ENCODE data around the gene CTU1. TPM values are rescaled to one million over a fixed set of nuclear protein-coding genes. Genes with fewer than 3 reads are reported as not detected.

Gene CTU1
- total and polyA plus RNA-seq, 10 of the 15 experiments (the other 5 are each of a cell fraction or from before 2014, with no cell fraction given), result 0.02 to 10.5 (median 3.0) TPM; not detected in 1

DNA sequence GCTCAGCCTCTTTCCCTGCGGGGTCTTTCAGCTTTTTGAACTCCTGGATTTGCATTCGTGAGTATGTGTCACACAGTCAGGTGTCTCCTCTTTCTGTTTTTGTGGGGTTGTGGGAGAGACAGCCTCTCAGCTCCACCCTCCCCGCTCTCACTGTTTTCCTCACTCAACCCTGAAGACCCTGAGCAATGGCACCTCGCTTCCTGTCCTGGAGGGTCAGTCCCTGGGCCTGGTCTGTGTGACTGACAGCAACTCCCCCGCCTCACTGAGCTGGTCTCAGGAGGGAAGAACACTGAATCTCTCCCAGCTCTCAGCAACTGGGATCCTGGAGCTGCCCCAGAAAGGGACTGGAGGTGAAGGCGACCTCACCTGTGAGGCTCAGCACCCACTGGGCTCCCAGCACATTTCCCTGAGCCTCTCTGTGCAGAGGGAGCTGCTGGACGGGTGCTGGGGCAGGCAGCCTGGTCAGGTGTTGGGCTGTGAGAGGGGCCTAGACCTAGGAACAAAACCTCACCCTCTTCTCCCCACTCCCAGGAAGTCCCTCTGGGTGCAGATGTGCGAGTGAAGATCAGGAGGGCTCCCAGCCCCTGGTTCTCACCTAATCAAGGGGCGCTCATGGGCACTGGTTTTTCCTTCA lies 29.7 kb upstream of the CTU1 start:
- no peak overlapping the region for H2AFZ ChIP-seq (ENCODE audit: control insufficient read depth, low read depth, low read length)
- POLR2A ChIA-PET, result no interaction called here

DNA sequence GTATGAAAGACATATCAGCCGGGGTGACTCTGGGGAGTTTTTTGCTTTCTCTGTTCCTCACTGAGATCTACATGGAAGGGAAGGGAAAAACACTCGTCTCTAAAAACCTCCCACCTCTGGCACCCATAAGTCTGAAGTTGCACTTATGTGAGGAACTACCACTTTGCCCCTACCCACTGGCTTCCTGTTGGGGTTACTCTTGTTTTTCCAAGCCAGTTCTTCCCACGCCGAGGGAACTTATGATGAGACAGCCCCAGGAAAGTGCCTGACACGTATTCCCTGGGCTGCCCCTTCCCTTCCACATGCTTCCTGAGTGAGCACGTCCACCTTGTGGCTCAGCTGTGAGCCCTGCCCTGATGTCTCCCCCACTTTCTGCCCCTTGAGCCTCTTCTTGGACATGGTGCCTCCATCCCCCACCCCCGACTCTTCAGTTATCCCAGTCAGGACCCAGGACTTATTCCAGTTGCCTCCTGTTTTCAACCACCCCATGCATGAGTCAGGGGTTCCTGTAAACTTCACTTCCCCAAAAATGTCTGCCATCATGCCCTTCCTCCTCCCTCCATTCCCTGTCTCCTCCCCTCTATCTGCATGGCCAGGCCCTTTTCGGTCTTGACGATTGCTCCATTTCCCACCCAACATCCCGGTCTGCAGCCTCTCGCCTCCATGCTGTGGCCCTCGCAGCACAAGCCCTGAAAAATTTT lies 28.8 kb upstream of the CTU1 start:
- SMC1A ChIA-PET (ENCODE audit: uncharacterized antibody, unreplicated experiment), result no interaction called here
- Histone ChIP-seq H3K27me3 (replicated peaks in 1 of 2; ENCODE audit: control insufficient read depth in 2 of 2, insufficient read depth in 2 of 2, low read length in 1 of 2) (no peaks in the 10 kb centered on the region; a peak in 1 of 4 replicates), H3K36me3 (ENCODE audit: control insufficient read depth in 2 of 2, insufficient read depth in 2 of 2, low read length in 1 of 2) (no peaks in the 10 kb centered on the region), H3K79me2 (ENCODE audit: control insufficient read depth, insufficient read depth, low read length) (no peaks in the 10 kb centered on the region), H2AFZ (ENCODE audit: control insufficient read depth, low read depth, low read length) (no peak overlapping the region), H3K27ac (ENCODE audit: control insufficient read depth, insufficient read depth) (no peak overlapping the region), H3K4me2 (ENCODE audit: control insufficient read depth, insufficient read depth) (no peak overlapping the region), H3K4me1 (ENCODE audit: control insufficient read depth, insufficient read depth, low read length) (no peaks in the 10 kb centered on the region), H3K9ac (ENCODE audit: control insufficient read depth, insufficient read depth, low read length) (no peak overlapping the region), H3K9me3 (replicated peaks; ENCODE audit: control insufficient read depth, insufficient read depth, low read length) (no peaks in the 10 kb centered on the region; the same call in 2 of the 3 replicates), H4K20me1 (ENCODE audit: control insufficient read depth, insufficient read depth) (no peaks in the 10 kb centered on the region), H3K4me3 (no peak overlapping the region)
- in situ Hi-C loops (cut with MboI) (no loop called here), intact Hi-C loops (cut with micrococcal nuclease; ENCODE audit: unreplicated experiment) (no loop called here)
- BruUV-seq (replicated peaks), result no TSS peak
- CTCF ChIA-PET, result interaction anchor here (1.9 kb wide), 1 partner anchor 21 kb away, joined by 6 read pairs; no protein-coding TSS in a partner anchor
- ATAC-seq, result no peak
- no peak for DNase-seq (ENCODE audit: low read depth, low spot score)
- WGBS (ENCODE audit: insufficient coverage, insufficient replicate concordance, low lambda C conversion rate, missing lambda C conversion rate), result 23% methylated on average over 12 of the region's 12 CpGs
- TF ChIP-seq, protein P1, sequence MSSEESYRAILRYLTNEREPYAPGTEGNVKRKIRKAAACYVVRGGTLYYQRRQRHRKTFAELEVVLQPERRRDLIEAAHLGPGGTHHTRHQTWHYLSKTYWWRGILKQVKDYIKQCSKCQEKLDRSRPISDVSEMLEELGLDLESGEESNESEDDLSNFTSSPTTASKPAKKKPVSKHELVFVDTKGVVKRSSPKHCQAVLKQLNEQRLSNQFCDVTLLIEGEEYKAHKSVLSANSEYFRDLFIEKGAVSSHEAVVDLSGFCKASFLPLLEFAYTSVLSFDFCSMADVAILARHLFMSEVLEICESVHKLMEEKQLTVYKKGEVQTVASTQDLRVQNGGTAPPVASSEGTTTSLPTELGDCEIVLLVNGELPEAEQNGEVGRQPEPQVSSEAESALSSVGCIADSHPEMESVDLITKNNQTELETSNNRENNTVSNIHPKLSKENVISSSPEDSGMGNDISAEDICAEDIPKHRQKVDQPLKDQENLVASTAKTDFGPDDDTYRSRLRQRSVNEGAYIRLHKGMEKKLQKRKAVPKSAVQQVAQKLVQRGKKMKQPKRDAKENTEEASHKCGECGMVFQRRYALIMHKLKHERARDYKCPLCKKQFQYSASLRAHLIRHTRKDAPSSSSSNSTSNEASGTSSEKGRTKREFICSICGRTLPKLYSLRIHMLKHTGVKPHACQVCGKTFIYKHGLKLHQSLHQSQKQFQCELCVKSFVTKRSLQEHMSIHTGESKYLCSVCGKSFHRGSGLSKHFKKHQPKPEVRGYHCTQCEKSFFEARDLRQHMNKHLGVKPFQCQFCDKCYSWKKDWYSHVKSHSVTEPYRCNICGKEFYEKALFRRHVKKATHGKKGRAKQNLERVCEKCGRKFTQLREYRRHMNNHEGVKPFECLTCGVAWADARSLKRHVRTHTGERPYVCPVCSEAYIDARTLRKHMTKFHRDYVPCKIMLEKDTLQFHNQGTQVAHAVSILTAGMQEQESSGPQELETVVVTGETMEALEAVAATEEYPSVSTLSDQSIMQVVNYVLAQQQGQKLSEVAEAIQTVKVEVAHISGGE (CRISPR knock-in tag; IDR thresholded peaks at IDR 0.05), result no peak
- TF ChIP-seq SUPT20H (IDR thresholded peaks at IDR 0.05; ENCODE audit: borderline replicate concordance, control insufficient read depth, low read depth, low read length), result no peak
- RAD21 ChIA-PET (ENCODE audit: unreplicated experiment), result no interaction called here
- FAIRE-seq, result no peak
- POLR2A ChIA-PET, result no interaction called here

More for the DNA sequence above, 29.7 kb upstream of the CTU1 start:
- no peaks in the 10 kb centered on the region; the same call in 2 of the 3 replicates for H3K9me3 ChIP-seq (replicated peaks; ENCODE audit: control insufficient read depth, insufficient read depth, low read length)
- no peaks in the 10 kb centered on the region; a peak in 1 of 4 replicates for H3K27me3 ChIP-seq (replicated peaks in 1 of 2; ENCODE audit: control insufficient read depth in 2 of 2, insufficient read depth in 2 of 2, low read length in 1 of 2)
- BruUV-seq (replicated peaks), result no TSS peak
- no peak overlapping the region for H3K9ac ChIP-seq (ENCODE audit: control insufficient read depth, insufficient read depth, low read length)
- ChIA-PET CTCF (no interaction called here), SMC1A (ENCODE audit: uncharacterized antibody, unreplicated experiment) (no interaction called here), RAD21 (ENCODE audit: unreplicated experiment) (no interaction called here)
- H4K20me1 ChIP-seq (ENCODE audit: control insufficient read depth, insufficient read depth), result no peaks in the 10 kb centered on the region
- no peak overlapping the region for H3K27ac ChIP-seq (ENCODE audit: control insufficient read depth, insufficient read depth)
- no peak overlapping the region for H3K4me3 ChIP-seq
- ATAC-seq, result no peak
- no peaks in the 10 kb centered on the region for H3K4me1 ChIP-seq (ENCODE audit: control insufficient read depth, insufficient read depth, low read length)
- no peaks in the 10 kb centered on the region for H3K36me3 ChIP-seq (ENCODE audit: control insufficient read depth in 2 of 2, insufficient read depth in 2 of 2, low read length in 1 of 2)
- no peak for DNase-seq (ENCODE audit: low read depth, low spot score)
- in situ Hi-C loops (cut with MboI) (no loop called here), intact Hi-C loops (cut with micrococcal nuclease; ENCODE audit: unreplicated experiment) (no loop called here)
- FAIRE-seq, result no peak
- no peak overlapping the region for H3K4me2 ChIP-seq (ENCODE audit: control insufficient read depth, insufficient read depth)
- no peaks in the 10 kb centered on the region for H3K79me2 ChIP-seq (ENCODE audit: control insufficient read depth, insufficient read depth, low read length)
- WGBS (ENCODE audit: insufficient coverage, insufficient replicate concordance, low lambda C conversion rate, missing lambda C conversion rate), result 3% methylated on average over 9 of the region's 9 CpGs
- TF ChIP-seq JUND (IDR thresholded peaks at IDR 0.05; ENCODE audit: low read depth, low read length), result no peak

Data from GM12878 (cell line).